GM19099 (cell line): ENCODE data around the gene PRPF8.

ENCODE experiments used
- POLR2A ChIP-seq: IDR thresholded peaks from 3 replicates; pipeline ENCODE4 v1.6.1; 2011; ENCODE audit warnings: low read depth; ENCODE audit not compliant: insufficient read length; ENCODE audit errors: extremely low read depth

The PRPF8 gene

DNA sequence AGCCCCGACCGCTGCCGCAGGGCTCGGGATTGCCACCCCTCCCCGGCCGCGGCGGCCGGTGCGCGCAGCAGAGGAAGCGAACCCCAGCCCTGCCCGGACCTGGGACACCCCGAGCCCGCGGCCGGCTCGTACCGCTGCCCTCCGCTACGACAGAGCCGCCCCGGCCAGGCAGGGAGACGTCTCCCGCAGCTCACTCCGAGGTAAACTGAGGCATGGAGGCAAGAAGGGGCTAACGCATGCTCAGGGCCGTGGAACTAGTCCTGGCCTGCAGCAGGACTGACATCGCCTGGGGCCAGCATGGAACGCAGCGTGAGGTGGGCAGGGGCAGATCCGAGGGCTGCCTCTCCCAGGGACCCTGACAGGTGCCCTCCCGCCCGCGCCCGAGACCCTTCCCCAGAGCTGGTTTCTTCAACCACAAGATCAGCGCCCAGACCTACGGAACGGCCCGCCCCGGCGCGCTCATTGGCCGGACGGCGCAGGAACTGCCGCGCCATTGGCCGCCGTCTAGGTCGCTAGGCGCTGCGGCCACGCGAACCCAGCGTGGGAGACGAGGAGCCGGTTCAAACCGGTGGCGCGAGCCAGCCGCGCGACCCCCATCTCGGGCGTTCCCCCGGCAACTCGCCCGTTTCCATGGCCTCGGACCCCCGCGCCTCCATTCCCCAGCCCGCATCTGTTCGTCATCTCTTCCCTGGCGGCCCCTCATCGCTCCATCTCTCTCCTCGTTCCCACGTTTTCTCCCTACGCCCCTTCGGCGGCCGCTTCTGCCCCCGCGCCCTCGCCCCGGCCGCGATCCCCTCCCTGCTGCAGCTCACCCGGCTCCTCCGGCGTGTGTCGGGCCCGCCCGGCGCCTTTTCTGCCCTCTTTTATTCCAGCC, 56.4 kb downstream of the PRPF8 start, which contains the start of gene SLC43A2:
Gene SLC43A2 (minus strand): TSS at position 853 of the 874 bp plus-strand sequence. CDS start 960 bp downstream, outside the sequence.
- TF ChIP-seq POLR2A = peak; percentile 13

DNA sequence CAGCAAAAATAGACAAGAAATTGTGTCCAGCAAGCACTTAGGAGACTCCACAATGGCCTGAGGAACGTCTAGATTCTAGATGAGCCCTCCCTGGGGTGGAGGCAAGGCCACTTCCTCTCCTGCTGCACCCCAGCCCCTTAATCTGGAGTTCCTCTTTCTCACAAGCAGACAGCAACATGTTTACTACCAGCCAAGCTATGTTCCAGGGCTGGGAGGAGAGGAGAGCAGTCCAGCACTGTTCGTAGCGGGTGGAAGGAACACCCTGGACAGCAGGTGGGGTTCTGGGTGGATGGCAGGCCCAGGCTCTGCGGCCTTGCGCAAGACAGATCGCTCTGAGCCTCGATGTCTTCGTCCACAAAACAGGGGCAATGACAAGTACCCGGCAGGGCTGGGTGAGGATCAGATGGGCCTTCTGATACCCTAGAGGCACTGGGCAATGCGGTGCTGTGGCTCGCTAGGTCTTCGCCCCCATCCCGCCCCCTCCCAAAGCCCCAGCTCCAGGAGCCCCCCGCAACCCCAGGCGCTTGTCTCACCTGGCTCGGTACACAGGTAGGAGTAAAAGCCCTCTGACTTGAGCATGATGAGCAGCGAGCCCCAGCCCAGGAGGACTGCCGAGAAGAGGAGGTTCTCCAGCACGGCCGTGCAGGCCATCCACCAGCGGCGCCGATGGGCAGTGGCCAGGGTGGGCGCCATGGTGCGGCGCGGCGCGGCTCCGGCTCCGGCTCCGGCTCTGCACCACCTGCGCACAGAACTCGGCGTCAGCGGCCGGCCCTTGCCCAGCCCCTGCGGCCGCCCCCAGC, 57.3 kb downstream of the PRPF8 start:
- peak; percentile 52 for TF ChIP-seq POLR2A

DNA sequence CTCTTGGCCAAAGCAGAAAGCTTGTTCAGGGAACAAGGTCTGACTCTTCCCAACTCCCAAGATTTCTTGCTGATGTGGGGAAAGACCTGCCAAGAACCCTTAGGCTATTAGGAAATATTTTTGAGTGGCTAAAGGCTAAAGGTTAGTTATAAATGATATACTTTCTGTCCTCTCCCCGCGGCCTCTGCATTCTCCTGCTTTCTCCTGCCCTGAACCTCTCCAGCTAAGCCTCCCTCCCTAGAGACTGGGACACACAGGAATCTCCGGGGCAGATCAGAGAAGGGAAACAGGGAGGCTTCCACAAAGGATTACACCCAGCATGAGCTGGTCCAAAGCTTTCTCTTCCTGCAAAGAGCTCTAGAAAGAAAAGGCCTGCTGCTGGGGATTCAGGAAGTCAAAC, 58.3 kb downstream of the PRPF8 start:
- TF ChIP-seq POLR2A = no peak

DNA sequence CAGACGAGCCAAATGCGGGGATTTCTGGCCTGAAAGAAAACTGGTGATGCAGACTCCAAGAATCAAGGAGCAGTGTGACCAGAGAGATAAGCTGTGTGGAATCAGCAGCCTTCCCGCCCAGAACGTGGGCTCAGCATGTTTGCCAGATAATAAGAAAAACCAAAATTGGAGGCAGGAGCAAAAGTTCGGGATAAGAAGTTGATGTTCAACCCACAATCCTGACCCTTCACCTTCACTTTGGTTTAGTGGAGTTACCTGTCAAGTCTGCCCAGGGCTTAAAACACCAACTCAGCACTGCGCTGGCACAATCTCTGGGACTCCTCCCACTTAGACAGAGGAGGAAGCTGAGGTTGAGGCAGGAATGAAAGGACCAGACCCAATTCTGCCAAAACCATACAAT, 59.1 kb downstream of the PRPF8 start:
- TF ChIP-seq POLR2A = no peak

DNA sequence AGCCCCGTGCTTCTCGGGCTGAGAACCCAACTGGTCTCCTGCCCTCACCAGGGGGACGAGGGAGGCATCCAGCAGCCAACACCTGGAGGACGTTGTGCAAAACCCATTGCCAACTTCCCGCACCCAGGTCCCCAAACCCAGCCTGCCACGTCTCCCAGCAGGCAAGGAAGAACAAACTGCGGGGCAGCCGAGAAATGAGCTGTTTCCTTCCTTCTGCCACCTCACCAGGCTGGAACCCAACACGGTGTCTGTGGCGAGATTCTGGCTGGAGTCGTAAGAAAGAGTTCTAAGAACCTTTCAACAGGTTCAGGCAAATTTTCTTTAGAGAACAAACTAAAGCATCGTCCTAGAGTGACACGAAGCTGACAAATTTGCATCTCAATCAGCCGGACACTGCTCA, 59.6 kb downstream of the PRPF8 start:
- no peak for TF ChIP-seq POLR2A

DNA sequence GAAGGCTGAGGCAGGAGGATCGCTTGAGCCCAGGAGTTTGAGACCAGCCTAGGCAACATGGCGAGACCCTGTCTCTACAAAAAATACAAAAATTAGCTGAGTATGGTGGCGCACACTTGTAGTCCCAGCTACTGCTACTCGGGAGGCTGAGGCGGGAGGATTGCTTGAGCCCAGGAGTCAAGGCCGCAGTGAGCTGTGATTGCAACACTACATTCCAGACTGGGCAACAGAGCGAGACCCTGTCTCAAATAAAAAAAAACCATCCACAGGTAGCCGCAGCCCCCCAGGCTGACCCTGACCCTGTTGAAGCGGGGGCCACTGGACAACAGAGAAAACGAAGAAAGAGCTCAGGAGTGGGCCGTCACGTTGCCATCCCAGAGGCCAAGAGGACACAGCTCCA, 60.0 kb downstream of the PRPF8 start:
- TF ChIP-seq POLR2A = no peak

DNA sequence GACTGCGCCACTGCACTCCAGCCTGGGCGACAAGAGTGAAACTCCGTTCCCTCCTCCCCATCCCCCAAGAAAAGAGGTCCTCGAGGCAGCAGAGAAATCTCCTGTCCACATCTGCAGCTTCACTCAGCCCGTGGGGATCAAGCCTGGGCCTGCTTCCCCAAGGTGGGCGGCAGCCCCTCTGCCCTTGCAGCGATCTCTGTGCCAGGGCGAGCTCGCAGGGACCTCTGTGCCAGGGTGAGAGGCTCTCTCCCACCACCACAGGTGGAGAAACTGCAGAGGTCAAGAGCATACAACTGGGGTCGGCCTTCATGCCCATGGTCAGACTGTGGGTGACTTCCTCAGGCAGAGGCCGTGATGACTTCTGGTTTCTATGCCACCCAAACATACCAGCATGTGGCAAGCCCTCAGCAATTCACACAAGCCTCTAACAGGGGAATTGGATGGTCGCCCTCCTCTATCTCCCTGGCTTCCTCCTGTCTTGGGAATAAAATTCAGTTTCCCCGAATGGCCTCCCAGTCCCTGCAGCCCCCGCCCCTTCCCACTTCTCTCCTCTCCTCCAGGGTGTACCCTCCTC, 61.5 kb downstream of the PRPF8 start:
- no peak for TF ChIP-seq POLR2A

DNA sequence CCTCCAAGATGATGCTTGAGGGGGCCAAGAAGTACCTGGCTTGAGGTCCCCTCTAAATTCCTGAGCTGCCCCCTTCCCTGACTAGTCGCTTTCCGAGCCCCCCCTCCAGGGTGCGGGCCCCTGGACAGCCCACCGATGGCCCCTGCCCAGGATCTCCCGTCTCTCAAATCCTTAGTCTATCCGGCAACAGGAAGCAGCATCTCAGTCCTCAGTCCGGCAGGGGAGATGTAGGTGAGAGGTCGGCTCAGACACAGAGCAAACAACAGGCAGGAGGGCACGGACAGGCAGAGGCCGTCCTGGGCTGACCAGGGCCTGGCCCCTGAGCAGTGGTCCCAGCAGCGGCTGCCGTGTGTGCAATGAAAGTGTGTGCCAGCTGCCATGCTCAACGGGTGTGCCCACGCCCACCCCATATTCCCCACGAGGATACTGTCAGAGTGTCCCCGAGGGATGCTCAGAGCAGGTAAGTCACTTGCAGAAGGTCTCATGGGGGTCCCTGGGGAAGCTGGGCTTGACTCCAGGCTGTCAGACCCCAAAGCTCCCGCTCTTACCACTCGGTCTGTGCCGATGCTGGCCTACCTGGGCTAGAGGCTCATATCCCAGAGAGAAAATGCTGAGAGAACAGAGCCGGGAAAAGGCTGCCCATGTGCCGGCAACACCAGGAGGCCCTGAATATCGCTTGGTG, 63.3 kb downstream of the PRPF8 start:
- no peak for TF ChIP-seq POLR2A

DNA sequence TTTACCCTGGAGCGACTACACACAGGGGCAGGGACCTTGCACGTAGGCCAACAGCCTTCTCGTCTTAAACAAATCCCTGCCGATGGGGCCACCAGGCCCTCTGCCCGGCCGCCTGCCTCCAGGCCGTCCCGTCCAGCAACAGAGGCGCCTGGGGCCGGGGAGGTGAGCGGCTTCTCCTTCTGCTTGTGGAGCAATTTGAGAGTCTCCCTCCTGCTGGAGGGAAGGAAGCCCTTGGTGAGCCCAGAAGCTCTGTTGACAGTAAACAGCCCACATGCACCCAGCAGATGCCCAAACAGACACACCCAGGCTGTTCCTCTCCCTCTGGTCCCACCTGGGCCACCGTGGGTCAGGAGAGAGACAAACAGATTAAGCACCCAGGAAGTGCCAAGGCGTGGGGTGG, 64.2 kb downstream of the PRPF8 start:
- no peak for TF ChIP-seq POLR2A

DNA sequence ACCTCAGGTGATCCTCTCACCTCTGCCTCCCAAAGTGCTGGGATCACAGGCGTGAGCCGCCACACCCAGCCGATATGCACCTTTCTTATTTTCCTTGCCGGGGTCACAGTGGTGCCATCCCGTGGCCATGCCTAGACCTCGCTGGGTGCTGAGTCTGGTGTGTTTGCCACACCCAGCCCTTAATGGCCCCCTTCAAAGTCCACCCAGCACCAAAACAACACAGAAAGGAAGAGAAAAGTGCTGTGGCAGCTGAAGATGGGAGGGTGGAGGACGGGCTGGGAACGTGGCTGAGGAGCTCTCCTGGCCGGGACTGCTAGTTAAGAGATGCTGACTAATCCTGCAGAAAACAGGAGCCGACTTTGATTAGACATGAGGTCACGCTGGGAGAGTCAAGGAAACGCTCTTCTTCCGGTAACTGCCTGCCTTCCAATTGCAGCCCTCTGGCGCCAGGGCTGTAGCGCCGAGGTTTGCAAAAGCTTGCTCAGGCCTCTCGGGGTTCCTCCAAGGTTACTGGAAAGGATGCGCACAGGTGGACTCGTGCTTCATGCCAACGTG, 67.0 kb downstream of the PRPF8 start:
- no peak for TF ChIP-seq POLR2A

DNA sequence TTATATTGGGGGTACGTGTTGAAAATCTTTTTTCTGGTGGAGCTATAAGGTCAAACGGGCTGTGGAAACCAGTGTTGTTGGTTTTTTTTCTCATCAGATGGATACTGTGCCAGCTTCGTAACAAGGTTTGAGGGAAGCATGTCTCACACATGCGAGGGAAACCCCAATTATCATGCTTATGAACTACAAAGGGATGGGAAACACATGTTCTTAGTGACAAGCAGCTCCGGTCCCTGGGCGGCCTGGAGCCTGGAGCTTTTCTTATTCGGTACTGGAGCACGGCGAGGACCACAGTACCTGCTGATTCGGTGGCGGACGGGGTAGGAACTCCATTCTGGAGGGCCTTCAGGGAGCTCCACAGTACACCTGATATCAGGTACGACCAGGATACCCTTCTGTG, 68.6 kb downstream of the PRPF8 start:
- TF ChIP-seq POLR2A = no peak

DNA sequence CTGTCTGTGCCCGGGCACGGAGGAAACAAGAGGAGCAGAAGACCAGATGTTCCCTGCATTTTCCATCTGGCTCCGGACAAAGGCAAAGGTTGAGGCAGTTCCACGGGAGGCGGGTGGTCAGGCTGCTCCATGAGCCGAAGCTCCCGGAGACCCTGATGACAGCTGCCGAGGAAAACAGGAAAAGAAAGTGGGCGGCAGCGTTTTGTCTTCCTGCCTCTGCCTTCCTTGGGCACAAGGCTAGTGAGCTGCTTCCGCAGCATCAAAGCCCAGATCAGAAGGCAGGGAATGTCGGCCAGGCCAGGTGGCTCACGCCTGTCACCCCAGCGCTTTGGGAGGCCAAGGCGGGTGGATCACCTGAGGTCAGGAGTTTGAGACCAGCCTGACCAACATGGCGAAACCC, 72.3 kb downstream of the PRPF8 start:
- no peak for TF ChIP-seq POLR2A

DNA sequence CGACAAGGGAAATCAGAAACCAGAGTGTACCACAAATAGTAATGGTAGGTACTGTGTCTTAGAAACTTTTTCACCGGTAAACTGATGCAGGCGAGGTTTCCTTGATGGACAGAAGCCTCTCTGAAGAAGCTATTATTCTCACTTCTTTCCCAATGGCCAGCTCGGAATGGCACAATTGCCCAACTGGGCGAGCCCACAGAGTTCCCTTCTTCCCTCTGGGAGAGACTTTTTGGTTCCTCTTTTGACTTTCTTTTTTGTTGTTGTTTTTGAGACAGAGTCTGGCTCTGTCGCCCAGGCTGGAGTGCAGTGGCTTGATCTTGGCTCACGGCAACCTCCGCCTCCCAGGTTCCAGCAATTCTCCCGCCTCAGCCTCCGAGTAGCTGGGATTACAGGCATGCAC, 73.0 kb downstream of the PRPF8 start:
- TF ChIP-seq POLR2A = no peak

DNA sequence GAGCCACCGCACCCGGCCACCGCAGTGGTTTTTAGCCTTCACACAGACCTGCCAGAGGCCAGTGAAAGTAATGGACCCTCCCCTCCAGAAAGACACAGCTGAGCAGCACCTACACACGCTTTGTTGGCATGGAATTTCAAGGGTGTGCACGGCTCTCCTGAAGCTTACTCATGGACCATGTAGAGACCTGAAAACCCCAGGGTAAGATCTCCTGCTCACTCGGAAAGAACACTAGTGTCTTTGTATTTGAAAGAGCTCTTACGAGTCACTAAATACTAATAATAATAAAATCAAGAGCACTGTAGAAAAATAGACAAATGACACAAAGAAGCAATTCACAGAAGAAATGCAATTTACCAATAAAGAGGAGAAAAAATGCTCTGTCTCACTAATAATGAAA, 76.0 kb downstream of the PRPF8 start:
- TF ChIP-seq POLR2A = no peak

DNA sequence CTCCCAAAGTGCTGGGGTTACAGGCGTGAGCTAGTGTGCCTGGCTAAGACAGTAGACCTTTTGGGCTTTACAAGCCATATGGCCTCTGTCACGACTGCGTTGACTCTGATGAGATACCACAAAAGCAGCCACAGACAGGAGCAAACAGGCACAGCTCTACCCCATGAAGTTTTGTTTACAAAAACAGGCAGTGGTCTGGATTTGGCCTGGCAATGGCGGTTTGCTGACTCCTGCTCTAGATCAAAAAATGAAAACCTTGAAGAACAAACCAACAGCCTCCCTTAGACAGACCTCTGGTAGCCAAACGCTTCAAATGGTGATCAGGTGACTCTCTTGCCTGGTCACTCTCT, 76.7 kb downstream of the PRPF8 start:
- no peak for TF ChIP-seq POLR2A
